HG02610 (cell line): Measurements from ENCODE around the gene AQP6.

Experiments used
- ATAC-seq: cut with Tn5 transposase; IDR thresholded peaks from one replicate; pipeline ENCODE4 v1.9.1; 2021; ENCODE audit warnings: mild to moderate bottlenecking, moderate library complexity; ENCODE audit not compliant: unreplicated experiment

Gene AQP6

GRCh38 chr12:49955899-49956662, 16.7 kb upstream of the AQP6 start:
- ATAC-seq = no peak

- ATAC-seq = no peak
Observed at GRCh38 chr12:49956663-49957569, 15.8 kb upstream of the AQP6 start.

- no peak for ATAC-seq
Observed at GRCh38 chr12:49957570-49957967, 15.2 kb upstream of the AQP6 start.

GRCh38 chr12:49959685-49960473, 12.9 kb upstream of the AQP6 start:
- no peak for ATAC-seq

GRCh38 chr12:49960474-49961110, 12.2 kb upstream of the AQP6 start:
- no peak for ATAC-seq

- ATAC-seq = no peak
Observed at GRCh38 chr12:49961111-49961922, 11.4 kb upstream of the AQP6 start, which contains the start of gene AQP5. AQP5 (plus strand) TSS chr12:49961872; CDS start chr12:49962018, 146 bp downstream.

GRCh38 chr12:49961993-49962764, 10.6 kb upstream of the AQP6 start:
- no peak for ATAC-seq

GRCh38 chr12:49962861-49963765, 9.6 kb upstream of the AQP6 start:
- ATAC-seq = no peak

GRCh38 chr12:49963976-49964815, 8.6 kb upstream of the AQP6 start:
- no peak for ATAC-seq

GRCh38 chr12:49964849-49965624, 7.7 kb upstream of the AQP6 start:
- no peak for ATAC-seq

GRCh38 chr12:49965836-49966235, 6.9 kb upstream of the AQP6 start:
- no peak for ATAC-seq

- ATAC-seq = no peak
Observed at GRCh38 chr12:49966511-49967041, 6.2 kb upstream of the AQP6 start.

GRCh38 chr12:49967042-49967776, 5.5 kb upstream of the AQP6 start:
- peak; percentile 62 for ATAC-seq

GRCh38 chr12:49967777-49968250, 4.9 kb upstream of the AQP6 start:
- no peak for ATAC-seq

GRCh38 chr12:49968471-49968870, 4.3 kb upstream of the AQP6 start:
- no peak for ATAC-seq
